Measurements from ENCODE around the gene SCFD2. TPM values are rescaled to one million over a fixed set of nuclear protein-coding genes. Genes with fewer than 3 reads are reported as not detected.

SCFD2 gene
- polyA plus RNA-seq, 1 donor from 2014 or later = 5.0 TPM

DNA sequence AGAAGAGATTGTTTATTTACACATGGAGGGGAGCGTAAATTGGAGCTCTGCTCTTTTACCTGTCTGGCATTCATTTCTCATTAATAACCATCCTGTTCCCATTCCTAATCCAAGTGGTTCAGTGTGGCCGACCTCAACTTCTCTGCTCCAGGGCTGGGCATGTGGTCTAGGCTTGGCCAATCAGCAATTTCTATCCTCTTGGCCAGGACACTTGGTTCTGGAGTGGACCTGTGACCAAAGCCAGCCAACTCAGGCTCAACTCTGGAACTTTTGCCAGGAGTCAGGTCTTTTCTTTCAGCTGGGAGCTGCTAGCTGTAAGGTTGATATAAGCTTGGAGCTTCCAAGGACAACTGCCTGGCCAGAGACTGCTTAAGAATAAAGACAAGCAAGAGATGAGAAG lies 519.4 kb downstream of the SCFD2 start:
- Histone ChIP-seq H2AFZ (ENCODE audit: low read depth, low read length) (no peak overlapping the region), H3K9ac (ENCODE audit: low read length) (no peak overlapping the region), H3K27me3 (ENCODE audit: insufficient read depth, low read depth, low read length) (no peaks in the 10 kb centered on the region), H3F3A (ENCODE audit: insufficient read depth, low read length, poor library complexity, severe bottlenecking) (no peaks in the 10 kb centered on the region), H3K4me3 (ENCODE audit: low read length) (no peak overlapping the region), H3K36me3 (ENCODE audit: insufficient read depth, low read length) (no peaks in the 10 kb centered on the region), H3K27ac (ENCODE audit: low read length) (no peak overlapping the region), H3K9me3 (ENCODE audit: low read length) (no peaks in the 10 kb centered on the region), H3K79me2 (replicated peaks; ENCODE audit: insufficient read depth, low read length) (no peaks in the 10 kb centered on the region), H3K9me2 (ENCODE audit: insufficient read depth, low read length) (no peaks in the 10 kb centered on the region), H4K20me1 (ENCODE audit: insufficient read depth) (no peaks in the 10 kb centered on the region), H3K4me2 (ENCODE audit: low read length) (no peak overlapping the region)
- TF ChIP-seq, protein P1, sequence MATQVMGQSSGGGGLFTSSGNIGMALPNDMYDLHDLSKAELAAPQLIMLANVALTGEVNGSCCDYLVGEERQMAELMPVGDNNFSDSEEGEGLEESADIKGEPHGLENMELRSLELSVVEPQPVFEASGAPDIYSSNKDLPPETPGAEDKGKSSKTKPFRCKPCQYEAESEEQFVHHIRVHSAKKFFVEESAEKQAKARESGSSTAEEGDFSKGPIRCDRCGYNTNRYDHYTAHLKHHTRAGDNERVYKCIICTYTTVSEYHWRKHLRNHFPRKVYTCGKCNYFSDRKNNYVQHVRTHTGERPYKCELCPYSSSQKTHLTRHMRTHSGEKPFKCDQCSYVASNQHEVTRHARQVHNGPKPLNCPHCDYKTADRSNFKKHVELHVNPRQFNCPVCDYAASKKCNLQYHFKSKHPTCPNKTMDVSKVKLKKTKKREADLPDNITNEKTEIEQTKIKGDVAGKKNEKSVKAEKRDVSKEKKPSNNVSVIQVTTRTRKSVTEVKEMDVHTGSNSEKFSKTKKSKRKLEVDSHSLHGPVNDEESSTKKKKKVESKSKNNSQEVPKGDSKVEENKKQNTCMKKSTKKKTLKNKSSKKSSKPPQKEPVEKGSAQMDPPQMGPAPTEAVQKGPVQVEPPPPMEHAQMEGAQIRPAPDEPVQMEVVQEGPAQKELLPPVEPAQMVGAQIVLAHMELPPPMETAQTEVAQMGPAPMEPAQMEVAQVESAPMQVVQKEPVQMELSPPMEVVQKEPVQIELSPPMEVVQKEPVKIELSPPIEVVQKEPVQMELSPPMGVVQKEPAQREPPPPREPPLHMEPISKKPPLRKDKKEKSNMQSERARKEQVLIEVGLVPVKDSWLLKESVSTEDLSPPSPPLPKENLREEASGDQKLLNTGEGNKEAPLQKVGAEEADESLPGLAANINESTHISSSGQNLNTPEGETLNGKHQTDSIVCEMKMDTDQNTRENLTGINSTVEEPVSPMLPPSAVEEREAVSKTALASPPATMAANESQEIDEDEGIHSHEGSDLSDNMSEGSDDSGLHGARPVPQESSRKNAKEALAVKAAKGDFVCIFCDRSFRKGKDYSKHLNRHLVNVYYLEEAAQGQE (IDR thresholded peaks at IDR 0.05; ENCODE audit: borderline replicate concordance) = no peak

DNA sequence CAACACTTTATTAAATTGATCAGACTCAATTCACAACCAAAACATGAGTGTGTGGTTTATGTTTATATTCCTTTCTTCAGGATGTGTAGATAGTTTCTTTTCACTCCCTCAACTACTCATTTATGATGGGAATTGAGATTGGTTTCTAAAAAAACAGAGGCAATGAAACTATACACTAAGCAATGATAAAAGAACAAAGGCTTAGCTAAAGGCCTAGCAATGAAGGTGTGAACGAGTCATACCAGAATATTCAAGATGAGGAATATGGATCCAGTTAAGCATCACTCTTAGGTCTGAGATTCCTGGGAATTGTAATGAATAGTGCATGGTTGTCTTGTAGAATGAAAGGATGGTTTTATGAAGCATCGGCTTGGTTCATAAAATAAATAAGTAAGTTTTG lies 521.3 kb downstream of the SCFD2 start:
- H3K9me3 ChIP-seq (ENCODE audit: low read length) = no peaks in the 10 kb centered on the region
- H3K9me2 ChIP-seq (ENCODE audit: insufficient read depth, low read length) = no peaks in the 10 kb centered on the region
- no peaks in the 10 kb centered on the region for H3K36me3 ChIP-seq (ENCODE audit: insufficient read depth, low read length)
- no peak overlapping the region for H3K9ac ChIP-seq (ENCODE audit: low read length)
- no peaks in the 10 kb centered on the region for H4K20me1 ChIP-seq (ENCODE audit: insufficient read depth)
- H3K4me3 ChIP-seq (ENCODE audit: low read length) = no peak overlapping the region
- H3K27me3 ChIP-seq (ENCODE audit: insufficient read depth, low read depth, low read length) = no peaks in the 10 kb centered on the region
- H3K27ac ChIP-seq (ENCODE audit: low read length) = no peak overlapping the region
- TF ChIP-seq EP300 (conservative IDR thresholded peaks at IDR 0.05; ENCODE audit: poor library complexity, severe bottlenecking) (no peak), POLR2AphosphoS5 (IDR thresholded peaks at IDR 0.05) (no peak), RAD21 (conservative IDR thresholded peaks at IDR 0.05) (no peak)
- H3F3A ChIP-seq (ENCODE audit: insufficient read depth, low read length, poor library complexity, severe bottlenecking) = no peaks in the 10 kb centered on the region
- H2AFZ ChIP-seq (ENCODE audit: low read depth, low read length) = no peak overlapping the region
- H3K4me2 ChIP-seq (ENCODE audit: low read length) = no peak overlapping the region
- H3K79me2 ChIP-seq (replicated peaks; ENCODE audit: insufficient read depth, low read length) = no peaks in the 10 kb centered on the region

DNA sequence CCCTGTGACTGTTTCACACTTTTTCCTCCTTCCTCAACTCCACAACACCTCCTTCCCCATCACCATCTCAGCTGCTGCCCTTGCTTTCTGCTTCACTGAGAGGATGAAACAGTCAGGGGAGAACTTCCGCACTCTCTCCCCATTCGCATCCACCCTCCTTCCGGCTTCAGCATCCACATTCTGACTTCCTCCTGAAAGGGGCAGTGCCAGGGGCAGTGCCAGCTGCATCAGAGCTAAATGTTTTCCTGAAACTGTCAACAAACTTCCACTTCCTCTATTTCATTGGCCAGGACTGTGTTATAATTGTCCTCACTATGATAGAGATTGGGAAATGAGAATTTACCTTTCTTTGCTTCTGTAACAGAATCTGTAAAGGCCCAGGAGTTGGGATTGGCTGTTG lies 521.9 kb downstream of the SCFD2 start:
- Histone ChIP-seq H2AFZ (ENCODE audit: low read depth, low read length) (no peak overlapping the region), H3K4me2 (ENCODE audit: low read length) (no peak overlapping the region), H4K20me1 (ENCODE audit: insufficient read depth) (no peaks in the 10 kb centered on the region), H3K79me2 (replicated peaks; ENCODE audit: insufficient read depth, low read length) (no peaks in the 10 kb centered on the region), H3K9ac (ENCODE audit: low read length) (no peak overlapping the region), H3K27ac (ENCODE audit: low read length) (no peak overlapping the region), H3K36me3 (ENCODE audit: insufficient read depth, low read length) (no peaks in the 10 kb centered on the region), H3K9me2 (ENCODE audit: insufficient read depth, low read length) (no peaks in the 10 kb centered on the region), H3K4me3 (ENCODE audit: low read length) (no peak overlapping the region), H3K9me3 (ENCODE audit: low read length) (no peaks in the 10 kb centered on the region), H3K27me3 (ENCODE audit: insufficient read depth, low read depth, low read length) (no peaks in the 10 kb centered on the region), H3F3A (ENCODE audit: insufficient read depth, low read length, poor library complexity, severe bottlenecking) (no peaks in the 10 kb centered on the region)
- TF ChIP-seq SMC3 (conservative IDR thresholded peaks at IDR 0.05; ENCODE audit: poor library complexity) = no peak
- TF ChIP-seq, protein P2, sequence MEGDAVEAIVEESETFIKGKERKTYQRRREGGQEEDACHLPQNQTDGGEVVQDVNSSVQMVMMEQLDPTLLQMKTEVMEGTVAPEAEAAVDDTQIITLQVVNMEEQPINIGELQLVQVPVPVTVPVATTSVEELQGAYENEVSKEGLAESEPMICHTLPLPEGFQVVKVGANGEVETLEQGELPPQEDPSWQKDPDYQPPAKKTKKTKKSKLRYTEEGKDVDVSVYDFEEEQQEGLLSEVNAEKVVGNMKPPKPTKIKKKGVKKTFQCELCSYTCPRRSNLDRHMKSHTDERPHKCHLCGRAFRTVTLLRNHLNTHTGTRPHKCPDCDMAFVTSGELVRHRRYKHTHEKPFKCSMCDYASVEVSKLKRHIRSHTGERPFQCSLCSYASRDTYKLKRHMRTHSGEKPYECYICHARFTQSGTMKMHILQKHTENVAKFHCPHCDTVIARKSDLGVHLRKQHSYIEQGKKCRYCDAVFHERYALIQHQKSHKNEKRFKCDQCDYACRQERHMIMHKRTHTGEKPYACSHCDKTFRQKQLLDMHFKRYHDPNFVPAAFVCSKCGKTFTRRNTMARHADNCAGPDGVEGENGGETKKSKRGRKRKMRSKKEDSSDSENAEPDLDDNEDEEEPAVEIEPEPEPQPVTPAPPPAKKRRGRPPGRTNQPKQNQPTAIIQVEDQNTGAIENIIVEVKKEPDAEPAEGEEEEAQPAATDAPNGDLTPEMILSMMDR (IDR thresholded peaks at IDR 0.05; ENCODE audit: poor library complexity, severe bottlenecking) = no peak
- no peak for TF ChIP-seq TAF1 (IDR thresholded peaks at IDR 0.05; ENCODE audit: low read depth)
- no peak for TF ChIP-seq POLR2AphosphoS5 (IDR thresholded peaks at IDR 0.05)
- TF ChIP-seq, protein P1 (IDR thresholded peaks at IDR 0.05; ENCODE audit: borderline replicate concordance) = no peak
- TF ChIP-seq EP300 (conservative IDR thresholded peaks at IDR 0.05; ENCODE audit: poor library complexity, severe bottlenecking) = no peak
- no peak for TF ChIP-seq RAD21 (conservative IDR thresholded peaks at IDR 0.05)
